ENCODE data around the gene PSRC1.
"Not testable (repeated sequence)": the region's sequence is repeated elsewhere in the genome, so short reads cannot be mapped to it uniquely, and the experiment has no call there.

Gene PSRC1

DNA sequence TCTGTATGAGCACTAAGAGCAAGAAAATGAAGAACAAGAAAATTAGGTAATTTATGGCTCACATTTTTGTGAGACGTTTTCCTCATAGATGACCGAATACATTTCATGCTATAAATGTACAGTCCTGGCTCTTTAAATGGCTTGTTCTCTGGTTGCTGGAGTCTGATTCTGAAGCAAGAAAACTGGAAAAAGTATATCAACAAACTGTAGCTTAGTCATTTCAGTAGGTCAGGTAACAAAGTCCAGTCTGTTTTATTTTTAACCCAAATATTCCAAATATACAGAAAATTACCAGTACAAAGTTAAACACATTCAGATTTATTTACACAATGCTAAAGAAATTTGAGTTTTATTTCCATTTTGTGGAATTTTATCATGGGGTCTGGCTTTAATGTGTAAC lies 26.4 kb upstream of the PSRC1 start:
- Histone ChIP-seq H3K36me3 (ENCODE audit: control insufficient read depth, insufficient read depth, low read length) (peaks cover 8% of the 10 kb centered on the region), H3K27ac (ENCODE audit: insufficient read depth, low read depth, low read length, poor library complexity, severe bottlenecking) (no peak overlapping the region), H3K27me3 (ENCODE audit: control insufficient read depth, insufficient read depth, low read length, poor library complexity, severe bottlenecking) (no peaks in the 10 kb centered on the region), H3K4me3 (ENCODE audit: insufficient read depth, low read depth, low read length) (no peak overlapping the region), H3K9me3 (ENCODE audit: control insufficient read depth, low read length) (no peaks in the 10 kb centered on the region), H3K4me1 (ENCODE audit: control insufficient read depth, insufficient read depth, low read length) (peaks cover 27% of the 10 kb centered on the region)
- 91 to 95% methylated on average over 2 of the region's 2 CpGs for WGBS, 2 experiments

DNA sequence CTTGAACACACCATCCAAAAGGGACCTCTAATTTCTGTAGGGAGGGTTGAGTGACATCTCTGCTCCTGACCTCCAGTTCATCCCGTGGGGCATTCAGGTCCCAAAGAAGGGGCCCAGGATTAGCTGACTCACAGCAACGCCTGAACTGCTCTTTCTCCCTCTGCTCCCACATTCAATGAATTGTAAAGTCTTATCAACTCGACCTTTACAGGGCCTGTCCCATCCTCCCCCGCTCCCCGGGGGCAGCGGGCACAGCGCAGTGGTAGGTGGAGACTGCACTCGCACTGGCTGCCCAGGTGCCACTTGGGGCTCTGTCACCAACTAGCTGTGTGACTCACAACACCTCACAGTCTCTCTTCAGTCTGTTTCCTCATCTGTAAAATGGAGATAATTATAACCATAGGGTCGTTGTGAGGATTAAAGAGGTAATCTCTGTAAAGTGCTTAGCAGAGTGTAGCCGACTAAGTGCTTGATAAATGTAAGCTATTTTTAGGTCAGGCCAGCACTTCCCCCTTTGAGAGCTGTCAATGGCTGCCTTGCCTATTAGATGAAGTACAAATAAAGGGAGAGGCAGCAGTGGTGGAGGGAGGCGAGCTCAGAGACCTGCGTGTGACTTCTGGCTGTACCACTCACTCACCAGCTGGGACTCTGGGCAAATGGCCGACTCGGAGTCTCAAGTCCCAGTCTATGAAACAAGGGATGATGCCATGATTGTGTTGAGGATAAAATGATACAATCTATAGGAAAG lies 24.5 kb upstream of the PSRC1 start:
- 75 to 77% methylated on average over 14 of the region's 14 CpGs for WGBS, 2 experiments

DNA sequence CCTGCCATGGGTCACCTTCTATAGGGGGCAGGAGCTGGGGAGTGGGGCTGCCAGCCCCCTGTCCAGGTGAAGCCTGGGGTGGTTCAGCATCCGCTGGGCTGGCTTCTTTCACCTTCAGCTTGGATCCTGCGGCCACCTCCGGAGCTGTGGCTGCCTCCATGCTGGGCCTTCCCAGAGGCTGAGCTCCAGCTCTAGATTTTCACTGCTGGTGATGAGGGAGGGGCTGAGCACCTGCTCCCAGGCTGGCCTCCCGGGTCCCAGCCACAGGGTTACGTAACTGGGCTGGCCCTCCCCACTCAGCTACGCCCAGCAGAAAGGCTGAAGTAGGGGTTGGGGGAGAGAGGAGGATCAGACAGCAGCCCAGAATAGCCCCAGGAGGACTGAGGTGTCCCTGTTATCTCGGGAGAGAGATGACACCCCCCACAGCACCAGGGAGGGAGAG lies 23.9 kb upstream of the PSRC1 start, which contains the start of gene MYBPHL:
Gene MYBPHL (minus strand): TSS at position 180 of the 442 bp plus-strand sequence. CDS start 20 bp downstream, at position 160.
- no peaks in the 10 kb centered on the region for H3K9me3 ChIP-seq (ENCODE audit: control insufficient read depth, low read length)
- WGBS, 2 experiments, result 77 to 84% methylated on average over 7 of the region's 7 CpGs
- no peaks in the 10 kb centered on the region for H3K27me3 ChIP-seq (ENCODE audit: control insufficient read depth, insufficient read depth, low read length, poor library complexity, severe bottlenecking)
- H3K4me1 ChIP-seq (ENCODE audit: control insufficient read depth, insufficient read depth, low read length), result peaks cover 27% of the 10 kb centered on the region
- no peaks in the 10 kb centered on the region for H3K36me3 ChIP-seq (ENCODE audit: control insufficient read depth, insufficient read depth, low read length)
- H3K4me3 ChIP-seq (ENCODE audit: insufficient read depth, low read depth, low read length), result no peak within 1 kb of the TSS
- H3K27ac ChIP-seq (ENCODE audit: insufficient read depth, low read depth, low read length, poor library complexity, severe bottlenecking), result no peak within 1 kb of the TSS

More for the DNA sequence above, 24.5 kb upstream of the PSRC1 start:
- Histone ChIP-seq H3K4me3 (ENCODE audit: insufficient read depth, low read depth, low read length) (no peak overlapping the region), H3K27ac (ENCODE audit: insufficient read depth, low read depth, low read length, poor library complexity, severe bottlenecking) (no peak overlapping the region), H3K4me1 (ENCODE audit: control insufficient read depth, insufficient read depth, low read length) (peaks cover 27% of the 10 kb centered on the region), H3K9me3 (ENCODE audit: control insufficient read depth, low read length) (no peaks in the 10 kb centered on the region), H3K36me3 (ENCODE audit: control insufficient read depth, insufficient read depth, low read length) (no peaks in the 10 kb centered on the region), H3K27me3 (ENCODE audit: control insufficient read depth, insufficient read depth, low read length, poor library complexity, severe bottlenecking) (no peaks in the 10 kb centered on the region)

- not testable (repeated sequence) for H3K27ac ChIP-seq (ENCODE audit: insufficient read depth, low read depth, low read length, poor library complexity, severe bottlenecking)
These were observed 23.0 kb upstream of the PSRC1 start for GRCh38 chr1:109305991-109306390.

DNA sequence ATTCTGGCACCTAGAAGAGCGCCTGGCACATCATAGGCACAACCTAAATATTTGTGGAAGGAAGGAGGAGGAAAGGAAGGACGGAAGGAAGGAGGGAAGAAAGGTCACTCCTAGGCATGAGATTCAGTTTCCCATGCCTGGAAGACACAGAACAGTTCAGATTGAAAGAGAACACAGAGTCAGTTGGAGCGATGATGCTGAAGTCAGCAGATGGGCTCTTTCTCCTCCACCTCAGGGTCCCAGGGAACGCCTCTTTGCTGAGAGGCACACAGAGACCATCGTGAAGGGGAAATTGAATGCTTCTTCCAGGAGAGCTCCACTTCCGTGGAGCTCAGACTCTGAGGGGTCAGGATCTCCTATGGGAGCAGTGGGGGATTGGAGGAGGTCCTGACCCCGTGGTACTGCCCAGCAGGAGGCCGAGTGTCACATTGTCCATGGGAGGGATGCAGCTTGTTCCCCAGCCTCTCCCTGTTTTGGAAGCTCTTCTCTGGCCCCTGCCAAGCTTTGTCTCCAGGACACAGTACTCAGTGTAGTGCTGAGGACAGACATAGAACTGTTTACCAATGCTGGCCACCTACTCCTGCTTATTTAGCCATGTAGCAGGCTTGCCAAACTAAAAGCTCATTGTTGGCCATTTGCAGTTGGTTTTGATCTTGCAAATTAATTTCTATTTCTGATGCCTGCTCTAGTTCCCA lies 21.4 kb upstream of the PSRC1 start:
- H3K4me1 ChIP-seq (ENCODE audit: control insufficient read depth, insufficient read depth, low read length), result peaks cover 32% of the 10 kb centered on the region
- no peaks in the 10 kb centered on the region for H3K9me3 ChIP-seq (ENCODE audit: control insufficient read depth, low read length)
- 77 to 80% methylated on average over 8 of the region's 8 CpGs for WGBS, 2 experiments
- no peak overlapping the region for H3K4me3 ChIP-seq (ENCODE audit: insufficient read depth, low read depth, low read length)
- H3K36me3 ChIP-seq (ENCODE audit: control insufficient read depth, insufficient read depth, low read length), result no peaks in the 10 kb centered on the region
- H3K27ac ChIP-seq (ENCODE audit: insufficient read depth, low read depth, low read length, poor library complexity, severe bottlenecking), result no peak overlapping the region
- H3K27me3 ChIP-seq (ENCODE audit: control insufficient read depth, insufficient read depth, low read length, poor library complexity, severe bottlenecking), result no peaks in the 10 kb centered on the region

More at GRCh38 chr1:109305991-109306390, 23.0 kb upstream of the PSRC1 start:
- not testable (repeated sequence) for H3K36me3 ChIP-seq (ENCODE audit: control insufficient read depth, insufficient read depth, low read length); H3K27me3 ChIP-seq (ENCODE audit: control insufficient read depth, insufficient read depth, low read length, poor library complexity, severe bottlenecking); H3K4me3 ChIP-seq (ENCODE audit: insufficient read depth, low read depth, low read length); H3K9me3 ChIP-seq (ENCODE audit: control insufficient read depth, low read length)
- 52 to 56% methylated on average over 9 to 10 of the region's 10 CpGs for WGBS, 2 experiments
- peaks cover 27% of the 10 kb centered on the region for H3K4me1 ChIP-seq (ENCODE audit: control insufficient read depth, insufficient read depth, low read length)

GRCh38 chr1:109301874-109302273 lies 18.9 kb upstream of the PSRC1 start:
- Histone ChIP-seq H3K27ac (ENCODE audit: insufficient read depth, low read depth, low read length, poor library complexity, severe bottlenecking) (no peak overlapping the region), H3K4me3 (ENCODE audit: insufficient read depth, low read depth, low read length) (no peak overlapping the region), H3K4me1 (ENCODE audit: control insufficient read depth, insufficient read depth, low read length) (peaks cover 29% of the 10 kb centered on the region), H3K27me3 (ENCODE audit: control insufficient read depth, insufficient read depth, low read length, poor library complexity, severe bottlenecking) (no peaks in the 10 kb centered on the region), H3K36me3 (ENCODE audit: control insufficient read depth, insufficient read depth, low read length) (no peaks in the 10 kb centered on the region), H3K9me3 (ENCODE audit: control insufficient read depth, low read length) (no peaks in the 10 kb centered on the region)
- 93 to 94% methylated on average over 5 of the region's 5 CpGs for whole genome bisulfite sequencing, 2 experiments

GRCh38 chr1:109300650-109301151 lies 17.8 kb upstream of the PSRC1 start:
- H3K36me3 ChIP-seq (ENCODE audit: control insufficient read depth, insufficient read depth, low read length), result no peaks in the 10 kb centered on the region
- H3K4me3 ChIP-seq (ENCODE audit: insufficient read depth, low read depth, low read length), result no peak overlapping the region
- peaks cover 18% of the 10 kb centered on the region for H3K4me1 ChIP-seq (ENCODE audit: control insufficient read depth, insufficient read depth, low read length)
- no peak overlapping the region for H3K27ac ChIP-seq (ENCODE audit: insufficient read depth, low read depth, low read length, poor library complexity, severe bottlenecking)
- H3K9me3 ChIP-seq (ENCODE audit: control insufficient read depth, low read length), result no peaks in the 10 kb centered on the region
- no peaks in the 10 kb centered on the region for H3K27me3 ChIP-seq (ENCODE audit: control insufficient read depth, insufficient read depth, low read length, poor library complexity, severe bottlenecking)
- 84 to 85% methylated on average over 16 of the region's 16 CpGs for WGBS, 2 experiments

- Histone ChIP-seq H3K27ac (ENCODE audit: insufficient read depth, low read depth, low read length, poor library complexity, severe bottlenecking) (no peak overlapping the region), H3K4me1 (ENCODE audit: control insufficient read depth, insufficient read depth, low read length) (peaks cover 13% of the 10 kb centered on the region), H3K36me3 (ENCODE audit: control insufficient read depth, insufficient read depth, low read length) (no peaks in the 10 kb centered on the region), H3K9me3 (ENCODE audit: control insufficient read depth, low read length) (no peaks in the 10 kb centered on the region), H3K4me3 (ENCODE audit: insufficient read depth, low read depth, low read length) (no peak overlapping the region), H3K27me3 (ENCODE audit: control insufficient read depth, insufficient read depth, low read length, poor library complexity, severe bottlenecking) (no peaks in the 10 kb centered on the region)
- WGBS, 2 experiments, result 87 to 89% methylated on average over 20 of the region's 20 CpGs
These were observed 16.8 kb upstream of the PSRC1 start for GRCh38 chr1:109299558-109300343.

DNA sequence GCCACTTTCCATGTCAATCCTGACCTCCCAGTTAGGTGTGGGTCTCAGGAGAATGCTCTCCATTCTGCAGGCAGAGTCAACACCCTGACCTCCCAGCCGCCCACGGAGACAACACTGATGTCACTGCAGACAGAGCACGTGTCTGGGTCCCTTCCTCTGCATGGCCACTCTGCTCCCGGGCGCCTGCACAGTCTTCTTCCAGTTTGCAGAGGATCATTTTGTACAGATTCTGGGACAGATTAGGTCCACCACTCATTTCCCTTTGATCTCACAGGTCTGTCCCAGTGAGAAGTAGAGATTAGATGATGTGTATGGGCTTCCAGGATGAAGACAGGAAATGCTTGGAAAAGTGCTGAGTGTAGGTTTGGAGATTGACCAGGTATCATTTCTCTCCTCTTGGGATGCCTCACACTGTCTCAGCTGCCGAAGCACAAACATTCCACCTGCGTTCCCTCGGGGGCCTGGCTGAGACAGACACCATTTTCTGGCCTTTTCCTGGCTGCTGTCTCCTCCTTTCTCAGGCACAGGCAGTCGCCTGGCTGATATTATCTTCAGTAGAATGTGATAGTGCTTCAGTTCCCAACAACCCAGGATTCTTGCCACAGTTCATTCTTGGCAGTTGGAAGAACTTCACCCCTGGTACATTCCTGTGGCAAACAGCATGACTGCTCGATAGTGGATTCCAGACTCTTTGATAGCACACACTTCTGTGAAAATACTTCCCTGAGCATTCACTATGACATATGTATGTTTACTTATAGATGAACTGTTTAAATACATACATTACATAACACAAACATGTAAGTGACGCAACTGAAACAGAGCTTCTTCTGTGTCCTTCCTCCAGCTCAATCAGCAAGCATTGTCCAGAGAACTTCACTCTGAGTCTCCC lies 16.0 kb upstream of the PSRC1 start:
- Histone ChIP-seq H3K4me1 (ENCODE audit: control insufficient read depth, insufficient read depth, low read length) (peaks cover 8% of the 10 kb centered on the region), H3K36me3 (ENCODE audit: control insufficient read depth, insufficient read depth, low read length) (no peaks in the 10 kb centered on the region), H3K9me3 (ENCODE audit: control insufficient read depth, low read length) (no peaks in the 10 kb centered on the region), H3K27me3 (ENCODE audit: control insufficient read depth, insufficient read depth, low read length, poor library complexity, severe bottlenecking) (no peaks in the 10 kb centered on the region), H3K4me3 (ENCODE audit: insufficient read depth, low read depth, low read length) (no peak overlapping the region), H3K27ac (ENCODE audit: insufficient read depth, low read depth, low read length, poor library complexity, severe bottlenecking) (no peak overlapping the region)
- WGBS, 2 experiments, result 91 to 92% methylated on average over 11 of the region's 11 CpGs
